Measurements from ENCODE around the gene LMX1A.

GRCh38 chr1:165354739-165355138 is 1.8 kb downstream of the LMX1A start:
- TF ChIP-seq CTCF (conservative IDR thresholded peaks at IDR 0.05; ENCODE audit: low read length) (no peak), EZH2phosphoT487 (IDR thresholded peaks at IDR 0.05; ENCODE audit: borderline replicate concordance) (no peak)
